GM19324 (cell line): Measurements from ENCODE around the gene SMOC2.

Source experiments
- ATAC-seq: cut with Tn5 transposase; IDR thresholded peaks from one replicate; pipeline ENCODE4 v1.9.1; 2021; ENCODE audit warnings: mild to moderate bottlenecking, moderate library complexity; ENCODE audit not compliant: unreplicated experiment, low FRiP score

SMOC2 gene

DNA sequence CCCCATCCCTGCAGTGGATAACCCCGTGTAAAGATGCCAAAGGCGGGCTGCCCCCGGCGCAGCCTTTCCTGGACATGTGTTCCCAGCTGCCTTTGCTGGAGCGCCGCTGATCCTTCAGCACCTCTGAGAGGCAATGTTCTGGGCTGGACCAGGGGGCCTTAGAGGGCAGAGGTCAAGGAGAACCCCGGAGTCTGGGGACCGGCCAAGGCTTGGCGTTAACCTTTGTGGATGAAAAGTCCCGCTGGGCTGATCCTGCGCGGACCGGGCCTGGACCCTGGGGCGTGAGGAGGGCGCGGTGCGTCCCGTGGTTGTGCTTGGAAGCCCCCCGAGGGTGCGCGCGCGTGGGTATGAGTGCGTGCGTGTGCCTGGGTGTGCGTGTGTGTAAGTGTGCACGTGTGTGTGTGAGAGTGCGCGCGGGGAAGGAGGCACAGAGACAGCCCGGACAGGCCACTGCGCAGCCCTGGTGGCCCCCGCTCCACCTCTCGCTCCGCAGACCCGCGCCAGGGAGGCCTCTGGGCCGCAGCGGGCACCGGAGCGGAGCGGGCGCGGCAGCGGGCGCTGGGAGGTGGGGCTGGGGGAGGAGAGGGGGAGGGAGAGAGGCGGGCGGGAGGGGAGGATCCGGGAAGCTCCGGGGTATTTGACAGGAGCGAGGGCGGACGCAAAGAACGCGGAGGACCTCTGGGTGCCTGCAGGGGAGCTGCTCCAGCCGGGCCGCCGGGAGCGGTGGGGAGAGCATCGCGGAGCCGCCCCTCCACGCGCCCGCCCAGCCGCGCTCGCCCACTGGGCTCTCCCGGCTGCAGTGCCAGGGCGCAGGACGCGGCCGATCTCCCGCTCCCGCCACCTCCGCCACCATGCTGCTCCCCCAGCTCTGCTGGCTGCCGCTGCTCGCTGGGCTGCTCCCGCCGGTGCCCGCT, at the start of gene SMOC2:
SMOC2 (plus strand) TSS at position 665 of the 914 bp plus-strand sequence; CDS start at position 852, 187 bp downstream.
- ATAC-seq: no peak

- ATAC-seq: no peak
Observed at GRCh38 chr6:168393126-168393870, 47.7 kb upstream of the SMOC2 start.

DNA sequence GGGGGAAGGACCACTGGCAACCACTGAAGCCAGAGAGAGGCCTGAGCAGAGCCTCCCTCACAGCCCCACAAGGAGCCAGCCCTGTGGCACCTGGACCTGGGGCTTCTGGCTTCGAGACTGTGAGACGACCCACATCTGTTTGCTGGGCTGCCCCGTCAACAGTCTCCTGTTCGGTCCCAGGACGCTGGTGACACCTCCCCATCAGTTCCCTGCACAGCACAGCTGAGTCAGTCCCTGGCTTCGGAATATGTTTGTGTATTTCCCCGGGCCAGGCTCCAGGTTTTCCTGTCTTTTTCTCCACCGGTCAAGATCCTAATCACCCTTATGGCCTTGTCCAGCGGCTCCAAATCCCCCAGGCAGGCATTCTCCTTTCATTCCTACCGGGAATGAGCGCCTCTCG, 46.4 kb upstream of the SMOC2 start:
- no peak for ATAC-seq

DNA sequence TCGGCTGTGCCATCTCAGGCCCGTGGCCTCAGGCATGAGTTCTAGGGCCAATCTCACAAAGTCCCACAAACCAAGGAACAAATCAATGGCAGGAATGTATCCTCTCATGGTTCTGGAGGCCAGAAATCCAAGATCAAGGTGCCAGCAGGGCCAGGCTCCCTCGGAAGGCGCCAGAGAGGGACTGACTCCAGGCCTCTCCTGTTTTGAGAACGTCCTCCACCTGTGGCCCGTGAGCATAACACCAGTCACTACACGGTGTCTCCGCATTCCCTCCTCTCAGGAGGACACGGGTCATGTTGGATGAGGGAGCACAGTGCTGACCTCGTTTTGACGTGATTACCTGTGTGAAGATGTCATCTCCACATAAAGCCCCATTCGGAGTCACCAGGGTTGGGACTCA, 45.0 kb upstream of the SMOC2 start:
- no peak for ATAC-seq

DNA sequence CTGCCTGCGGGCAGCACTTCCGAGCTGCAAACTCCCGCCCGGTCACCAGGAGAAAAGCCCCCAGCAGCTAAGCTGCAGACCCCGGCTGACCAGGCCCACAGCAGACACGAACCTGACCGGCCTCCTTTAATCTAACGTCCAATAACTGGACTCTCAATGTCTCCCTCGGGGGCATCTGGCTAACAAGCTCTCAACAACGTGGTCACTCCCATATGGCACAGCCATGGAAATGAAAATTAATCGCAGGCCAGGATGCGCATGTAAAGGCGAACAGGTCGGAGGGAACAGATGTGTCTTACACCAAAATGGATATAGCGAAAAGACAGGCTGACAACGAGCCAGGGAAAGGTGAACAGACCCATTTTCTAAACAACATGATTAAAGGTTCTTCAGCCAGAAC, 44.4 kb upstream of the SMOC2 start:
- ATAC-seq: no peak

GRCh38 chr6:168397012-168397411, 44.0 kb upstream of the SMOC2 start:
- no peak for ATAC-seq

DNA sequence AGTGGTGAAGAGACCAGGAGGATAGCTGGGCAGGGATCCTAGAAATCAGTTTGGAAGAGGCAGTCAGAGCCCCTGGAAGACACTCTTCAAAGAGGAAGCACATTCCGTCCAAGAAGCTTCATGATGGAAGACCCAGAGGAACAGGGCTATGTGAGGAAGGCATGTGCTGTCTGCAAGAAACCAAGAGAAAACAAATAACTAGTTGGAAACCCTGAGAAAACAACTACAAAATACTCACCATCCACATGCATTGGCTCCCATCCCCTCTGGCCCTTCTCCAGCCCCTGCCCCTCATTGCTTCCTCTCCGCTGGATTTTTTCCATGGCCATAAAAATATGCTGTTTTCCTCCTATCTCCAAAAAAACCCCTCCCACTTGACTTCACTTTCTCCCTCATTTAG, 40.9 kb upstream of the SMOC2 start:
- ATAC-seq: no peak

- ATAC-seq: no peak
Observed at GRCh38 chr6:168403370-168404005, 37.5 kb upstream of the SMOC2 start.

GRCh38 chr6:168404560-168404959, 36.4 kb upstream of the SMOC2 start:
- ATAC-seq: no peak

DNA sequence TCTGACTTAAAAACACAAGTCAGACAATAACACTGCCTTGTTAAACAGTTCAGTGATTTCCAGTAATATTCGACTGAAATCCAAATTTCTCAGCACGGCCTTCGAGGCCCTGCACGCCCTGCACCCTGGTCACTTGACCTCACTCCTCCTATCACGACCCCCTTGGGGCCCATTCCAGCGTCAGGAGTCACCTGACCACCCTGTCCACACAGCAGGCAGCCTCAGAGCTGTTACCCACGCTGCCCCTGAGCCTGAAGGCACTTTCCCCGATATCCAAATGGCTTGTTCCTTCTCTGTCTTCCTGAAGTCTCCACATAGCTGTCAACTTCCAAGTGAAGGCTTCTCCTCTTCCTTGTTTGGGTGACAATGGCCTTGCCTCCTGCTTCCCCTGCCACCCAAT, 33.1 kb upstream of the SMOC2 start:
- ATAC-seq: no peak

DNA sequence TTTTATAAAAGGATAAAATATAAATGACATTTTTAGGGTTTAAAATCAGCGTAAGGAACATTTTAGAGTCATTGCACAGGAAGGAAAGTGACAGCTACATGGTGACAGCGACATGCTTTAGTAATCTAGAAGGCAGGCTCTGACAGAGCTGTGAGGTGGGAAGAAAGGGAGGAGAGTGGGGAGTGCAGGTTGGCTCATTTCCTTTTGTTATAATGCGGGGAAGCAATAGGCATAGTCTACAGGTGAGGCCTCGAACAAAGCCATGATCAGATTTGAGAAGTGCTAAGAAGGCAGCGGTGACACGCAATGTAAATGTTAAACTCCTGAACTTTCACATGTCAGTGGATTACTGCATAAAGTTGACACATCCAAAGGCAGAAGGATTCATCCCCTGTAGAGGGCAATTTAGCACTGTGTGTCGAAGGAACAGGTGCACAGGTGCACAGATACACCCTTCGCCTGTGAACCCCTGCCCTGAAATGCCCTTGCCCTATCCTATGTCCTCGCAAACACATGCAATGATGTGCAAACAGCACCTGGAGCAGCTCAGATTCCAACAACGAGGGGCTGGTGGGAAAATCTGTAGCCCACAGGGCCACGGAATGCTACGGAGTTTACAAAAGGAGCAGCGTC, 32.4 kb upstream of the SMOC2 start:
- ATAC-seq: no peak

DNA sequence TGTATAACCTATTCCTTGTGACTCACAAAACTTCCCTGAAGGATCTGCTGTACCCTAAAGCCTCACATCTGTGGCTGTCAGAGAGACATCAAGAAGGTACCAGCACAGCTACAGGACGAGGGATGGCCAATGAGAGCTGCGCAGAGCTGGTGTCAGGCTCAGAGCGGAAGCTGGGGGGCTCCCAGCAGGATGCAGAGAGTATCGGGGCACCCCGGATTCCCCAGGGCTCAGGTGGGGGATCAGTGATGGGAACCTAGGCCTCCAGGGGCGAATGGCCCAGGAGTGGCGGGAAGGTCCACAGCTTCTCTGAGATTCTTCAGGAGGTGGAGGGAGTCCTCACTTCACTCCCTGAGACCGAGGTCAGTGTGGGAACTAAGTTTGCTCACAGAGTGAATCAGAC, 30.9 kb upstream of the SMOC2 start:
- no peak for ATAC-seq

DNA sequence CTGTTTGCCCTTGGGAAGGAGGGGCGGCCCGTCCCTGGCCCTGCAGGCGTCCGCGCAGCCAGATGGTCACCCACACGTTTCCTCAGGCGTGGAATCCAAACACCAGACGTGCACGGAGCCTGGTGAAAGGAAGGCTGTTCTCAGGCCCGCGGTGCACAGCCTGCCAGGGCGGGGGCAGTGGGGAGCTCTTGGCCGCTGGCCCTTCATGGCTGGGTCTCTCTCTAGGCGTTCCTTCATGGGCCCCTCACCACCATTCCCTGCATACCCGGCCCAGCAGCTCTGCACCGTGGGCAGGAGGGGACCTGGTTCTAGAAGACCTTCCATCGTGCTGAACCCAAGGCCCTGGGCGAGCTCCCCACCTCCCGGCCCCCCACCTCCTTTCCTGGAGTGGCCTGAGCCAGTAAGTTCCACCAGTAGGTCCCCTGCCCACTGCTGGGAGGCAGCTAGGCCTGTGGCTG, 30.4 kb upstream of the SMOC2 start:
- no peak for ATAC-seq

- ATAC-seq: no peak
Observed at GRCh38 chr6:168411130-168411529, 29.9 kb upstream of the SMOC2 start.

- no peak for ATAC-seq
Observed at GRCh38 chr6:168411793-168412192, 29.2 kb upstream of the SMOC2 start.

- ATAC-seq: no peak
Observed at GRCh38 chr6:168412456-168412855, 28.5 kb upstream of the SMOC2 start.

- no peak for ATAC-seq
Observed at GRCh38 chr6:168413018-168413720, 27.8 kb upstream of the SMOC2 start.

DNA sequence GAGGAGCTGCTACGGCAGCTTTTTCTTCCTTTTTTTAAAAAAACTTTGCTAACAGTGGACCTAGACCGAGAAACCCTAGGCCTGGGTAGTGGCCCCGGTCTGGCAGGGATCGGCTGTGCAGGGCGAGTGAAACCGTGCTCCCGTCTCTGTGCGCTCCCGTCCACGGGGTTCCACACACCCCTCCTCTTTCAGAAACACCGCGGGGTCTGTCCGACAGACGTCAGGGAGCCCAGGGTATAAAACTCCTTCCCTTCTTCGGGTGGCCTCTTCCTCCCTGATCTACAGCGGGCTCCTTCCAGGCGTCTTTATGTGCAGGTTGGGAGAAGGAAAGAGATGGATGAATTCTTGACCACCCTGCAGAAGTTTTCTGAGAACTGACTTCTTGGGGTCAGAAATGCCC, 27.1 kb upstream of the SMOC2 start:
- no peak for ATAC-seq

DNA sequence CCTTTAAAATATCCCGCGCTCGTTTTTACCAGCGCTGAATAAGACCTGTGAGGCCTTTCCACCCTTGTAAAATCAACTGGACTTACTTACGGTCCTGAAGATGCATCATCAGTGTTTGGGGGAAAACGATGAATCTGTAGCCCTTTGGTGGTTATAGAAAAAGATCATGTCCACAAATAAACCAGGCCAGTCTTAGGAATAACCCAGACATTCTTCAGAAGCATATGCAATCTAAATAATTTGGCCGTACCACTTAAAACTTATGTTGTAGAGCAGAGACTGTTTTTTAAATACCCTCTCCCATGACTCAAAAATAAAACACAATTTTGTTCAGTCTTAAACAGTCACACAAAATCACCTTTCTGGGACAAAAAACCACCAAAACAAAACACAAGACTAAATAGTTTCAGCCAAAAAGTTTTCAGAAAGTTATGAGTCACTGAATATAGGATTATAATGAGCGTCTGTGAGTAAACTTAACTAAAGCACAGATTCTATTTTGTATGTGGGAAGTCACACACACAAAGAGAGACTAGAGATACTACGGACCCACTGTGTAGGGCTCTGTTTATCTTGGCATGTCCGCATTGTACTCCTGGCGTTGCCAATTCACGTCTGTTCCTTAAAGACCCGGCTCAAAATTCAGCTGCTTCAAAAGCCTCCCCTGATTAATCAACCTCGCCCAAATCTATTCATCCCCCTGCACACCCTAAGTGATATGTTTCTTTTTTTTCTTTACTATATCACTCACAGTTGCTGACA, 26.5 kb upstream of the SMOC2 start:
- no peak for ATAC-seq
